ENCODE results near the gene ANKRD13D.
A peak's percentile ranks its signal among the peaks of the same experiment; 100 is the strongest.
"Not testable (repeated sequence)": the region's sequence is repeated elsewhere in the genome, so short reads cannot be mapped to it uniquely, and the experiment has no call there.

ANKRD13D gene

GRCh38 chr11:67289226-67289650 is at the start of gene ANKRD13D:
TSS of gene ANKRD13D (plus strand) at chr11:67289303. CDS start at chr11:67289461, 158 bp downstream.
- no peak for DNase-seq (ENCODE audit: low read depth)

GRCh38 chr11:67239783-67240575 is 49.1 kb upstream of the ANKRD13D start:
- DNase-seq (ENCODE audit: low read depth), result peak; percentile 98

- DNase-seq (ENCODE audit: low read depth), result peak; percentile 65
Observed at GRCh38 chr11:67240576-67241389, 48.3 kb upstream of the ANKRD13D start.

- DNase-seq (ENCODE audit: low read depth), result no peak
Observed at GRCh38 chr11:67242548-67242947, 46.6 kb upstream of the ANKRD13D start.

- DNase-seq (ENCODE audit: low read depth), result no peak
Observed at GRCh38 chr11:67243051-67243450, 46.1 kb upstream of the ANKRD13D start.

GRCh38 chr11:67245046-67245445 is 44.1 kb upstream of the ANKRD13D start:
- DNase-seq (ENCODE audit: low read depth), result no peak

- no peak for DNase-seq (ENCODE audit: low read depth)
Observed at GRCh38 chr11:67247946-67248550, 41.1 kb upstream of the ANKRD13D start.

GRCh38 chr11:67248653-67249052 is 40.5 kb upstream of the ANKRD13D start:
- DNase-seq (ENCODE audit: low read depth), result no peak

- DNase-seq (ENCODE audit: low read depth), result no peak
Observed at GRCh38 chr11:67250059-67251043, 38.8 kb upstream of the ANKRD13D start.

- DNase-seq (ENCODE audit: low read depth), result no peak
Observed at GRCh38 chr11:67251841-67252240, 37.3 kb upstream of the ANKRD13D start.

GRCh38 chr11:67252831-67253239 is 36.3 kb upstream of the ANKRD13D start:
- peak; percentile 46 for DNase-seq (ENCODE audit: low read depth)

- DNase-seq (ENCODE audit: low read depth), result no peak
Observed at GRCh38 chr11:67253872-67254624, 35.1 kb upstream of the ANKRD13D start.

- no peak for DNase-seq (ENCODE audit: low read depth)
Observed at GRCh38 chr11:67254798-67255197, 34.3 kb upstream of the ANKRD13D start.

- DNase-seq (ENCODE audit: low read depth), result no peak
Observed at GRCh38 chr11:67255353-67255752, 33.8 kb upstream of the ANKRD13D start.

- DNase-seq (ENCODE audit: low read depth), result no peak
Observed at GRCh38 chr11:67255864-67256263, 33.2 kb upstream of the ANKRD13D start.

GRCh38 chr11:67256477-67257135 is 32.5 kb upstream of the ANKRD13D start:
- DNase-seq (ENCODE audit: low read depth), result no peak

GRCh38 chr11:67260406-67260805 is 28.7 kb upstream of the ANKRD13D start:
- DNase-seq (ENCODE audit: low read depth), result no peak

GRCh38 chr11:67260885-67261639 is 28.0 kb upstream of the ANKRD13D start:
- not testable (repeated sequence) for DNase-seq (ENCODE audit: low read depth)

GRCh38 chr11:67261640-67261945 is 27.5 kb upstream of the ANKRD13D start:
- DNase-seq (ENCODE audit: low read depth), result no peak

All from fibroblast of the conjunctiva (primary cell).